IMR-90 (cell line): ENCODE measurements around the gene EXT2.
A peak's percentile ranks its signal among the peaks of the same experiment; 100 is the strongest.

ENCODE experiments used
- MXI1 ChIP-seq: IDR thresholded peaks from 2 replicates; pipeline ENCODE4 v1.6.1; 2012; ENCODE audit warnings: low read depth, mild to moderate bottlenecking, low read length, moderate library complexity, borderline replicate concordance
- POLR2A ChIP-seq: IDR thresholded peaks from 2 replicates; pipeline ENCODE4 v1.6.1; 2012; ENCODE audit warnings: mild to moderate bottlenecking, low read depth, low read length
- TF ChIP-seq, protein P1 (sequence below): conservative IDR thresholded peaks from 2 replicates; pipeline ENCODE4 v1.5.1; 2012; ENCODE audit warnings: mild to moderate bottlenecking, low read depth, low read length, improper control_type of control experiment

DNA sequence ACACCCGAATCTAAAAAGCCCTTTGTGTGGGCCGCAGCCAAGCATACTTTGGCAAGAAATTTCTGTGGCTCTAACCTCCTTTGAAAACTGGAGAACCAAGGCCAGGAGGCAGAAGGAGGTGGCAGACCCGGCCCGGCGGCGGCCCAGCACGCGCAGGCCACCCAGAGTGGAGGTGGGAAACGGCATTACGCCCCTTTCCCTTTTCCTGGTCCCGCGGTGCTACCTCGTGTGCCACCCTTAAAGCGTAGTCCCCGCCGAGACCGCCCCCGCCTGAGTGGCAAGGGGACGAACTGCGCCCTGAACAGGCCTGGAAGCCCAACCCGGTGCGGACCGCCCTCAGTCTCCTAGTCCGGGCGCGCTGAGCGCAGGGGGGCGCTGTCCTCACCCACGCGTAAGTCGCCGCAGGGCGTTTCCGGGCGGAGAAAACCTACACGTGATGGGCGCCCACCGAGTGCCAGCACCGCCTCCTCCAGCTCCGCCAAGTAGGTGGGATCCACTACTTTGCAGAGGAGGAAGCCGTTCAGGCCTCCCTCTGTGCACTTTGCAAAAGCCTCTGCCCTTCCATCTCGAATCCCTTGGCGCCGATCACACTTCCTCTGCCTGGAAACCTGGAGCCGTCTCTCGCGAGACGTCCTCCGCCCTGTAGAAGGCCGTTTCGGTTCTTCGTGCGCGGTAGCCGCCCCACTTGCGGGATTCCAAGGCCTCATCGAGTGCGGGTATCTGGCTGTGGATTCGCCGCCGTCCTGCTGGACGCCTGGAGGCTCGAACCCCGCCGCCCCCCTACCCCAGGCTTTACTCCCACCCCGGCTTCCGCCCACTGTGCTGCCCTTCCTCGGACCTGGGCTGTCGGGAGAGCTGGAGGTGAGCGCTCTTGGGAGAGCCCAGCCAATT lies 29.4 kb upstream of the EXT2 start, which contains the start of gene ACCS:
- TF ChIP-seq, protein P1, sequence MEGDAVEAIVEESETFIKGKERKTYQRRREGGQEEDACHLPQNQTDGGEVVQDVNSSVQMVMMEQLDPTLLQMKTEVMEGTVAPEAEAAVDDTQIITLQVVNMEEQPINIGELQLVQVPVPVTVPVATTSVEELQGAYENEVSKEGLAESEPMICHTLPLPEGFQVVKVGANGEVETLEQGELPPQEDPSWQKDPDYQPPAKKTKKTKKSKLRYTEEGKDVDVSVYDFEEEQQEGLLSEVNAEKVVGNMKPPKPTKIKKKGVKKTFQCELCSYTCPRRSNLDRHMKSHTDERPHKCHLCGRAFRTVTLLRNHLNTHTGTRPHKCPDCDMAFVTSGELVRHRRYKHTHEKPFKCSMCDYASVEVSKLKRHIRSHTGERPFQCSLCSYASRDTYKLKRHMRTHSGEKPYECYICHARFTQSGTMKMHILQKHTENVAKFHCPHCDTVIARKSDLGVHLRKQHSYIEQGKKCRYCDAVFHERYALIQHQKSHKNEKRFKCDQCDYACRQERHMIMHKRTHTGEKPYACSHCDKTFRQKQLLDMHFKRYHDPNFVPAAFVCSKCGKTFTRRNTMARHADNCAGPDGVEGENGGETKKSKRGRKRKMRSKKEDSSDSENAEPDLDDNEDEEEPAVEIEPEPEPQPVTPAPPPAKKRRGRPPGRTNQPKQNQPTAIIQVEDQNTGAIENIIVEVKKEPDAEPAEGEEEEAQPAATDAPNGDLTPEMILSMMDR, result peak; percentile 69
- TF ChIP-seq POLR2A (0 out of 2 replicates have a peak, but pooled peaks have one; percentile 62), MXI1 (peak; percentile 31; the same call in 1 of the 2 replicates)
